T-cell (primary cell): Measurements from ENCODE around the gene GRID1. TPM values are rescaled to one million over a fixed set of nuclear protein-coding genes. Genes with fewer than 3 reads are reported as not detected.
A peak's percentile ranks its signal among the peaks of the same experiment; 100 is the strongest.

Experiments
- ATAC-seq, 4 experiments: fragments of 200-7000 bp in 3 of 4; fragments of 150-1000 bp in 1 of 4; cut with Tn5 transposase; replicated peaks in 1 of 4; 1 replicate in 3 of 4; 2 replicates in 1 of 4; pipeline ENCODE4 v1.10.0; 2021; ENCODE audit warnings: moderate library complexity in 3 of 4, mild to moderate bottlenecking in 2 of 4, moderate number of reproducible peaks in 1 of 4
- CTCF ChIA-PET, 2 donors: fragments of 300-600 bp; sonication (Branson Sonifier 250); formaldehyde crosslinking; loops; one replicate each; lab custom pipeline; 2022; ENCODE audit warnings: antibody characterized with exemption in 2 of 2; lab: Charles Lee
- POLR2A ChIA-PET, 2 donors: fragments of 300-600 bp; sonication (Branson Sonifier 250); formaldehyde crosslinking; loops; one replicate each; lab custom pipeline; 2022; ENCODE audit warnings: antibody characterized with exemption in 2 of 2; lab: Charles Lee
- DNase-seq, 35 experiments: peaks; one replicate each; pipeline versions ENCODE4 v3.0.0 to v3.0.0-alpha.2; 2013 to 2023
- H3K27ac ChIP-seq: one replicate; pipeline ENCODE4 v1.5.1; 2013; ENCODE audit warnings: low read length
- H3K27me3 ChIP-seq, 2 experiments: replicated peaks in 1 of 2; 1 replicate in 1 of 2; 2 replicates in 1 of 2; pipeline versions ENCODE4 v1.6.1 to v1.7.0; 2013; ENCODE audit warnings: low read length in 1 of 2, mixed read lengths in 1 of 2; ENCODE audit not compliant: control insufficient read depth in 2 of 2, insufficient read depth in 2 of 2; ENCODE audit errors: extremely low read depth in 1 of 2
- H3K36me3 ChIP-seq, 2 donors: 1 replicate in 1 of 2; 2 replicates in 1 of 2; pipeline versions ENCODE4 v1.6.1 to v1.7.0; 2013; ENCODE audit warnings: low read length in 1 of 2; ENCODE audit not compliant: control insufficient read depth in 2 of 2, insufficient read depth in 1 of 2; ENCODE audit errors: extremely low read depth in 1 of 2
- H3K4me1 ChIP-seq, 2 experiments: 1 replicate in 1 of 2; 2 replicates in 1 of 2; pipeline versions ENCODE4 v1.6.1 to v1.7.0; 2013; ENCODE audit warnings: low read length in 2 of 2, mixed read lengths in 1 of 2; ENCODE audit not compliant: insufficient read depth in 2 of 2, control insufficient read depth in 1 of 2; ENCODE audit errors: extremely low read depth in 1 of 2
- H3K4me3 ChIP-seq, 2 donors: 1 replicate in 1 of 2; 2 replicates in 1 of 2; pipeline versions ENCODE4 v1.5.1 to v1.7.0; 2013; ENCODE audit warnings: mild to moderate bottlenecking in 2 of 2, low read length in 1 of 2, moderate library complexity in 1 of 2; ENCODE audit not compliant: control insufficient read depth in 1 of 2; ENCODE audit errors: extremely low read depth in 1 of 2
- H3K9me3 ChIP-seq: 2 replicates; pipeline ENCODE4 v1.7.0; 2013
- H3K27ac Mint-ChIP-seq, 2 donors: one replicate each; pipeline ENCODE4 v1.8.0; 2020 to 2021; ENCODE audit warnings: mild to moderate bottlenecking in 2 of 2, mixed read lengths in 2 of 2
- H3K27me3 Mint-ChIP-seq, 2 donors: one replicate each; pipeline ENCODE4 v1.8.0; 2021 to 2022; ENCODE audit warnings: mixed read lengths in 2 of 2
- H3K36me3 Mint-ChIP-seq: one replicate; pipeline ENCODE4 v1.8.0; 2021; ENCODE audit warnings: mixed read lengths
- H3K4me1 Mint-ChIP-seq, 3 donors: one replicate each; pipeline ENCODE4 v1.8.0; 2020 to 2022; ENCODE audit warnings: mixed read lengths in 3 of 3, mild to moderate bottlenecking in 1 of 3
- H3K4me3 Mint-ChIP-seq, 3 donors: one replicate each; pipeline ENCODE4 v1.8.0; 2020 to 2022; ENCODE audit warnings: mild to moderate bottlenecking in 3 of 3, mixed read lengths in 3 of 3, moderate library complexity in 3 of 3
- H3K9me3 Mint-ChIP-seq, 3 donors: one replicate each; pipeline ENCODE4 v1.8.0; 2020 to 2022; ENCODE audit warnings: mixed read lengths in 3 of 3
- WGBS: methylation state at CpG from one replicate; pipeline ENCODE4 v1.1.5; 2013; ENCODE audit warnings: missing lambda C conversion rate; ENCODE audit not compliant: insufficient coverage; 5-methylcytosine and 5-hydroxymethylcytosine counted together
- total RNA-seq, 35 experiments: library from RNA in 6 of 35; stranded (reverse) in 6 of 35; fragments of 120-200 nt in 1 of 35; gene quantifications; one replicate each; pipeline versions ENCODE4 v1.2.1 to v1.2.4 and lab custom pipeline; 2013 to 2026

The GRID1 gene
- total RNA-seq, 5 donors from 2014 or later (not counting 1 experiment from before 2014, with no cell fraction given) = 0.68 TPM; not detected in 4

- no peak overlapping the region for H3K27ac Mint-ChIP-seq
- no peaks in the 10 kb centered on the region for H3K36me3 Mint-ChIP-seq
- no peaks in the 10 kb centered on the region for H3K36me3 ChIP-seq
- POLR2A ChIA-PET = no interaction called here
- DNase-seq = no peak
- H3K4me3 ChIP-seq = no peak overlapping the region
- ATAC-seq = no peak
- H3K27me3 ChIP-seq = peaks cover 0 to 38% of the 10 kb centered on the region in 2 experiments
- WGBS = 46% methylated on average over 2 of the region's 3 CpGs
- no peaks in the 10 kb centered on the region for H3K9me3 Mint-ChIP-seq
- no peaks in the 10 kb centered on the region for H3K4me1 ChIP-seq
- H3K4me3 Mint-ChIP-seq = no peak overlapping the region
- H3K27ac ChIP-seq = no peak overlapping the region
- peaks cover 16 to 35% of the 10 kb centered on the region in 2 donors for H3K27me3 Mint-ChIP-seq
- no peaks in the 10 kb centered on the region for H3K4me1 Mint-ChIP-seq
- H3K9me3 ChIP-seq = no peaks in the 10 kb centered on the region
- CTCF ChIA-PET = no interaction called here
These were observed 10.3 kb downstream of the GRID1 start for GRCh38 chr10:86356296-86356695.

DNA sequence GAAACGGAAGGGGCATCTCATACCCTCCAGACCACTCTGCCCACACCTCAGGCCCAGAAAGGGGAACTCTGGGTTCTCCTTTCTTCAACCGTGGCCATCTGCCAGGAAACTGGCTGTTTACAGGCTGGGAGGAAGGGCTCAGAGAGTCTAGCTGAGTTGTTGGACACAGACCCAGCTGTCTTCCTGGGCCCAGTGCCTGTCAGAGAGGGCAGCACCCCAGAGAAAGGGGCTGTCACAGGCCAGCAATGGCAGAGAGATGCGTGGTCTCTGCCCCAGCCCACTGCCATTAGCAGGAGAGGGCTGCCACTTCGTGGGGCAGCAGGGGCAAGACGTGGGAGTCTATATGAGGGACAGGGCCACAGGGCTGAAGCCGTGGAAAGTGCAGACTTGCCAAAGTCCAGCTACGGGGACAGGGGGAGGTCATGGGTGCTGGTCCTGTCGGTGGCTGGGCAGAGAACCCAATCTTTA is 11.0 kb downstream of the GRID1 start:
- no peaks in the 10 kb centered on the region for H3K36me3 ChIP-seq
- ATAC-seq (no peak), DNase-seq (peak in 1 of 35 experiments; percentile 25)
- no peaks in the 10 kb centered on the region for H3K4me1 ChIP-seq
- no peaks in the 10 kb centered on the region for H3K9me3 Mint-ChIP-seq
- H3K36me3 Mint-ChIP-seq = no peaks in the 10 kb centered on the region
- no peaks in the 10 kb centered on the region for H3K9me3 ChIP-seq
- no peak overlapping the region for H3K27ac ChIP-seq
- H3K27me3 Mint-ChIP-seq = peaks cover 15 to 29% of the 10 kb centered on the region in 2 donors
- no peaks in the 10 kb centered on the region for H3K4me1 Mint-ChIP-seq
- 31% methylated on average over 7 of the region's 8 CpGs for WGBS
- H3K4me3 ChIP-seq = no peak overlapping the region
- no peak overlapping the region for H3K27ac Mint-ChIP-seq
- H3K4me3 Mint-ChIP-seq = no peak overlapping the region
- ChIA-PET CTCF (no interaction called here), POLR2A (no interaction called here)
- H3K27me3 ChIP-seq = peaks cover 0 to 38% of the 10 kb centered on the region in 2 experiments

GRCh38 chr10:86354761-86355540 is 11.6 kb downstream of the GRID1 start:
- H3K27me3 Mint-ChIP-seq = peaks cover 17 to 30% of the 10 kb centered on the region in 2 donors

GRCh38 chr10:86353506-86354485 is 12.8 kb downstream of the GRID1 start:
- no peak for ATAC-seq
- Mint-ChIP-seq H3K4me3 (no peak overlapping the region), H3K4me1 (no peaks in the 10 kb centered on the region), H3K27me3 (peaks cover 21 to 25% of the 10 kb centered on the region in 2 donors), H3K36me3 (no peaks in the 10 kb centered on the region), H3K9me3 (no peaks in the 10 kb centered on the region), H3K27ac (no peak overlapping the region)
- Histone ChIP-seq H3K4me3 (no peak overlapping the region), H3K27ac (no peak overlapping the region), H3K36me3 (no peaks in the 10 kb centered on the region), H3K27me3 (peaks cover 0 to 48% of the 10 kb centered on the region in 2 experiments), H3K9me3 (no peaks in the 10 kb centered on the region), H3K4me1 (no peaks in the 10 kb centered on the region)
- no peak for DNase-seq
- 82% methylated on average over 12 of the region's 18 CpGs for WGBS
- ChIA-PET POLR2A (interaction anchor here in 1 of 2 donors (0.6 kb wide), 1 partner anchor 51 kb away, joined by 3 read pairs; no protein-coding TSS in a partner anchor), CTCF (no interaction called here)

More at GRCh38 chr10:86354761-86355540, 11.6 kb downstream of the GRID1 start:
- Mint-ChIP-seq H3K9me3 (no peaks in the 10 kb centered on the region), H3K27ac (no peak overlapping the region), H3K36me3 (no peaks in the 10 kb centered on the region), H3K4me1 (no peaks in the 10 kb centered on the region), H3K4me3 (no peak overlapping the region)
- ChIA-PET POLR2A (no interaction called here), CTCF (no interaction called here)
- H3K27ac ChIP-seq = no peak overlapping the region
- ATAC-seq (no peak), DNase-seq (no peak)
- WGBS = 75% methylated on average over 8 of the region's 9 CpGs
- no peak overlapping the region for H3K4me3 ChIP-seq
- no peaks in the 10 kb centered on the region for H3K4me1 ChIP-seq
- peaks cover 0 to 42% of the 10 kb centered on the region in 2 experiments for H3K27me3 ChIP-seq
- H3K36me3 ChIP-seq = no peaks in the 10 kb centered on the region
- no peaks in the 10 kb centered on the region for H3K9me3 ChIP-seq

- H3K9me3 ChIP-seq = no peaks in the 10 kb centered on the region
These were observed 15.7 kb downstream of the GRID1 start for GRCh38 chr10:86350897-86351296.

DNA sequence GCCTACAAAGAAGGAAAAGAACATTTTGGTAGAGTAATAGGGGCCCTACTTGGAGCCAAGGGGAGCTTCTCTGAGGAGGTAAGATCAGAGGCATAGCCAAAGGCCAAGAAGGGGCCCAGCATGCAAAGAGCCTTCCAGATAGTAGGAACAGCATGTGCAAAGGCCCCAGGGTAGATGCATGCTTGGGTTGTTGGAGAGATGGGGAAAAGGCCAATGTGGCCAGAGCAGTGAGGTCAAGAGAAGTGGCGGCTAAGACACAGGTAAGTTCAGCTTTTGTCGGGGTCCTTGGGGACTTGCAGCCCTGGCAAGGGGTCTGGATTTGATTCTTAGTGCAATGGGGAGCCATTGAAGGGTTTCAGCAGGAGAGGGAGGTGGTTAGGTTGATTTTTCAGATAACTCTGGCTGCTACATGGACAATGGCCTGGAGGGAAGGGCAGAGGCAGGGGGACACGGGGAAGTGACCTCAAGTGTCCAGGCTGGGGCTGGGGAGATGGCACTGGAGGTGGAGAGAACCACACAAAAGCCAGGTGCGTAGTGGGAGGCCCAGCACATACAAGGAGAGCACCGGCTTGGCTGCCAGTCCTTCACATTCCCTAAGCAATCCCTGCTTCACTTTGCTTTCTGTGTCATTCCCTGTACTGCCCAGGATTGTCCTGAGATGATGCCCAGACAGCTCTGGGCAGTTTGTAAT is 16.5 kb downstream of the GRID1 start:
- H3K9me3 ChIP-seq = no peaks in the 10 kb centered on the region
- no peak for DNase-seq
- Mint-ChIP-seq H3K4me3 (no peak overlapping the region), H3K27ac (no peak overlapping the region), H3K9me3 (no peaks in the 10 kb centered on the region), H3K27me3 (peaks cover 15 to 26% of the 10 kb centered on the region in 2 donors), H3K36me3 (no peaks in the 10 kb centered on the region), H3K4me1 (no peaks in the 10 kb centered on the region)
- ChIA-PET CTCF (no interaction called here), POLR2A (no interaction called here)
- peaks cover 0 to 48% of the 10 kb centered on the region in 2 experiments for H3K27me3 ChIP-seq
- no peaks in the 10 kb centered on the region for H3K4me1 ChIP-seq
- no peak overlapping the region for H3K4me3 ChIP-seq
- H3K27ac ChIP-seq = no peak overlapping the region
- ATAC-seq = no peak
- no peaks in the 10 kb centered on the region for H3K36me3 ChIP-seq
- 36% methylated on average over 3 of the region's 5 CpGs for WGBS

More at GRCh38 chr10:86350897-86351296, 15.7 kb downstream of the GRID1 start:
- ATAC-seq = no peak
- H3K36me3 ChIP-seq = no peaks in the 10 kb centered on the region
- H3K4me1 ChIP-seq = no peaks in the 10 kb centered on the region
- DNase-seq = no peak
- peaks cover 0 to 56% of the 10 kb centered on the region in 2 experiments for H3K27me3 ChIP-seq
- 83% methylated on average over 6 of the region's 6 CpGs for WGBS
- no peaks in the 10 kb centered on the region for H3K4me1 Mint-ChIP-seq
- no peak overlapping the region for H3K4me3 ChIP-seq
- no peak overlapping the region for H3K27ac Mint-ChIP-seq
- no peak overlapping the region for H3K4me3 Mint-ChIP-seq
- peaks cover 21 to 26% of the 10 kb centered on the region in 2 donors for H3K27me3 Mint-ChIP-seq
- ChIA-PET POLR2A (no interaction called here), CTCF (no interaction called here)
- H3K36me3 Mint-ChIP-seq = no peaks in the 10 kb centered on the region
- no peak overlapping the region for H3K27ac ChIP-seq
- H3K9me3 Mint-ChIP-seq = no peaks in the 10 kb centered on the region
